Endothelial cell of umbilical vein (primary cell): ENCODE measurements around the gene ANG. TPM values are rescaled to one million over a fixed set of nuclear protein-coding genes. Genes with fewer than 3 reads are reported as not detected.
A peak's percentile ranks its signal among the peaks of the same experiment; 100 is the strongest.

Source experiments
- BruUV-seq: library from RNA; stranded (reverse); fragments of 400-500 nt; replicated peaks from 2 replicates; lab custom pipeline; 2021; lab: Mats Ljungman, UMichigan
- CTCF ChIA-PET: fragments of 300-600, 350-600 bp; sonication (Branson Sonifier 250); formaldehyde crosslinking; loops from one replicate; lab custom pipeline; 2021; ENCODE audit warnings: antibody characterized with exemption, inconsistent platforms; lab: Charles Lee
- POLR2A ChIA-PET: fragments of 300-600, 350-600 bp; sonication (Branson Sonifier 250); formaldehyde crosslinking; loops from one replicate; lab custom pipeline; 2021; ENCODE audit warnings: antibody characterized with exemption, inconsistent platforms; lab: Charles Lee
- DNase-seq: peaks from one replicate; pipeline ENCODE4 v3.0.0-alpha.2; 2011; ENCODE audit warnings: low read depth, low spot score
- FAIRE-seq: peaks from 2 replicates; lab custom pipeline; 2011; peaks lifted over from hg19 to GRCh38; lab: Jason Lieb, UNC
- H2AFZ ChIP-seq: 2 replicates; pipeline ENCODE4 v1.6.0; 2012; ENCODE audit warnings: low read depth, low read length, control low read depth, inconsistent platforms
- H3K27ac ChIP-seq: 2 replicates; pipeline ENCODE4 v1.5.1; 2011; ENCODE audit warnings: low read depth, mild to moderate bottlenecking, control low read depth, low read length, moderate library complexity; ENCODE audit not compliant: insufficient read depth
- H3K27me3 ChIP-seq, 2 experiments: 2 replicates each; pipeline versions ENCODE4 v1.6.0 to v1.6.1; 2011; ENCODE audit warnings: low read length in 2 of 2, mixed read lengths in 1 of 2; ENCODE audit not compliant: control insufficient read depth in 2 of 2, insufficient read depth in 2 of 2
- H3K36me3 ChIP-seq, 2 experiments: 2 replicates in 1 of 2; 3 replicates in 1 of 2; pipeline ENCODE4 v1.5.1; 2011; ENCODE audit warnings: low read length in 2 of 2, mild to moderate bottlenecking in 1 of 2, moderate library complexity in 1 of 2; ENCODE audit not compliant: control insufficient read depth in 2 of 2, insufficient read depth in 2 of 2; ENCODE audit errors: extremely low read depth in 1 of 2
- H3K4me1 ChIP-seq: 3 replicates; pipeline ENCODE4 v1.5.1; 2011; ENCODE audit warnings: mild to moderate bottlenecking, low read length; ENCODE audit not compliant: control insufficient read depth, insufficient read depth; ENCODE audit errors: extremely low read depth
- H3K4me2 ChIP-seq: 2 replicates; pipeline ENCODE4 v1.6.1; 2011; ENCODE audit warnings: low read length, control low read depth, mixed read lengths; ENCODE audit not compliant: insufficient read depth
- H3K4me3 ChIP-seq, 3 experiments: fragments of 200-600 bp in 1 of 3; sonication (generic), shearing (Covaris generic) in 1 of 3; replicated peaks in 1 of 3; 2 replicates each; pipeline ENCODE4 v1.5.1; 2011 to 2016; ENCODE audit warnings: control low read depth in 3 of 3, low read length in 3 of 3, mild to moderate bottlenecking in 2 of 3, inconsistent platforms in 1 of 3, low read depth in 1 of 3, moderate library complexity in 1 of 3; ENCODE audit not compliant: insufficient read depth in 1 of 3
- H3K79me2 ChIP-seq: 2 replicates; pipeline ENCODE4 v1.6.0; 2012; ENCODE audit warnings: low read length, inconsistent platforms; ENCODE audit not compliant: control insufficient read depth, insufficient read depth
- H3K9ac ChIP-seq: replicated peaks from 2 replicates; pipeline ENCODE3; 2011; ENCODE audit warnings: low read length, control low read depth; ENCODE audit not compliant: insufficient read depth; ENCODE audit errors: extremely low read depth
- H3K9me1 ChIP-seq: replicated peaks from 3 replicates; pipeline ENCODE4 v1.6.0; 2011; ENCODE audit warnings: mild to moderate bottlenecking, low read length; ENCODE audit not compliant: control insufficient read depth, insufficient read depth; ENCODE audit errors: extremely low read depth
- H3K9me3 ChIP-seq: replicated peaks from 2 replicates; pipeline ENCODE4 v1.5.1; 2012; ENCODE audit warnings: low read length, inconsistent platforms; ENCODE audit not compliant: control insufficient read depth, insufficient read depth
- H4K20me1 ChIP-seq: replicated peaks from 2 replicates; pipeline ENCODE3; 2011; ENCODE audit warnings: mild to moderate bottlenecking, low read length; ENCODE audit not compliant: control insufficient read depth, insufficient read depth; ENCODE audit errors: extremely low read depth
- CTCF ChIP-seq, 2 donors: IDR thresholded peaks; 1 replicate in 1 of 2; 2 replicates in 1 of 2; pipeline ENCODE4 v1.5.1; 2011; ENCODE audit warnings: low read length in 2 of 2, mild to moderate bottlenecking in 2 of 2, moderate library complexity in 2 of 2, control low read depth in 1 of 2, inconsistent platforms in 1 of 2, low read depth in 1 of 2; ENCODE audit not compliant: insufficient read depth in 1 of 2; ENCODE audit errors: extremely low read depth in 1 of 2
- EZH2 ChIP-seq: IDR thresholded peaks from 2 replicates; pipeline ENCODE4 v1.6.1; 2012; ENCODE audit warnings: borderline replicate concordance, low read depth, mild to moderate bottlenecking, moderate library complexity, low read length, inconsistent platforms; ENCODE audit not compliant: severe bottlenecking
- FOS ChIP-seq: IDR thresholded peaks from 2 replicates; pipeline ENCODE4 v1.6.1; 2011; ENCODE audit warnings: mild to moderate bottlenecking, low read length, moderate library complexity, borderline replicate concordance; ENCODE audit not compliant: insufficient read depth
- GATA2 ChIP-seq: IDR thresholded peaks from 2 replicates; pipeline ENCODE4 v1.7.0; 2011; ENCODE audit warnings: low read depth, mild to moderate bottlenecking, moderate library complexity, mixed read lengths, low read length; ENCODE audit not compliant: insufficient read length, insufficient read depth
- JUN ChIP-seq: IDR thresholded peaks from 2 replicates; pipeline ENCODE4 v1.6.1; 2011; ENCODE audit warnings: borderline replicate concordance, low read depth; ENCODE audit not compliant: insufficient read length, insufficient read depth
- MAX ChIP-seq: IDR thresholded peaks from 2 replicates; pipeline ENCODE4 v1.6.1; 2011; ENCODE audit not compliant: insufficient read depth, insufficient read length
- MYC ChIP-seq: IDR thresholded peaks from one replicate; pipeline ENCODE4 v1.6.1; 2011; ENCODE audit warnings: mild to moderate bottlenecking, low read depth, low read length
- POLR2A ChIP-seq: IDR thresholded peaks from 2 replicates; pipeline ENCODE4 v1.6.1; 2012; ENCODE audit warnings: low read depth, mild to moderate bottlenecking, control low read depth, low read length
- POLR2AphosphoS5 ChIP-seq: IDR thresholded peaks from 2 replicates; pipeline ENCODE4 v1.6.1; 2012; ENCODE audit warnings: low read depth, mild to moderate bottlenecking, control low read depth, low read length, moderate library complexity; ENCODE audit not compliant: insufficient read depth
- dilution Hi-C: fragments of 300-500 bp; cut with MboI; formaldehyde crosslinking; loops from one replicate; pipeline ENCODE4 v1.15.0; 2019; ENCODE audit warnings: low sequenced_read_pairs; ENCODE audit not compliant: extremely low pct_ligation_motif_present
- intact Hi-C: fragments of 100-400 bp; cut with micrococcal nuclease; formaldehyde crosslinking; loops from one replicate; pipeline ENCODE4 v1.10.0; 2022
- polyA plus RNA-seq, 4 experiments: library from polyadenylated mRNA; depleted of rRNA in 3 of 4; stranded (reverse) in 3 of 4; unstranded in 1 of 4; fragments of >200 nt; gene quantifications; 2 replicates each; pipeline versions ENCODE4 v1.2.1 to v1.2.3, GENCODE V29; 2011 to 2012; ENCODE audit warnings: missing spikeins in 1 of 4
- total RNA-seq: library from RNA; stranded (reverse); gene quantifications from 2 replicates; pipeline ENCODE4 v1.2.3, GENCODE V29; 2021

Gene ANG
- total and polyA plus RNA-seq, 2 donors (not counting 3 experiments of a cell fraction or from before 2014, with no cell fraction given), result 6.2 to 11.2 TPM

GRCh38 chr14:20714593-20715250 lies 26.2 kb downstream of the ANG start:
- Histone ChIP-seq H3K9ac (no peak overlapping the region), H3K27ac (no peak overlapping the region), H3K4me1 (no peaks in the 10 kb centered on the region), H4K20me1 (no peaks in the 10 kb centered on the region), H3K9me3 (no peaks in the 10 kb centered on the region), H3K27me3 (peaks cover 4 to 7% of the 10 kb centered on the region in 2 experiments), H3K9me1 (no peaks in the 10 kb centered on the region), H3K4me3 (no peak overlapping the region), H3K4me2 (no peak overlapping the region), H2AFZ (no peak overlapping the region), H3K36me3 (no peaks in the 10 kb centered on the region), H3K79me2 (no peaks in the 10 kb centered on the region)
- ChIA-PET POLR2A (no interaction called here), CTCF (interaction anchor here (0.7 to 4.2 kb wide), 4 partner anchors 24 to 152 kb away, joined by 3 to 15 read pairs (median 4); no protein-coding TSS in a partner anchor)
- no peak for TF ChIP-seq CTCF (IDR thresholded peaks at IDR 0.05; ENCODE audit: extremely low read depth in 1 of 2, insufficient read depth in 1 of 2, low read depth in 1 of 2, low read length in 2 of 2)
- no peak for TF ChIP-seq EZH2
- TF ChIP-seq FOS, result no peak
- TF ChIP-seq POLR2AphosphoS5, result no peak
- no peak for TF ChIP-seq GATA2
- TF ChIP-seq JUN, result no peak
- TF ChIP-seq MYC, result no peak
- TF ChIP-seq MAX, result no peak
- TF ChIP-seq POLR2A, result no peak
- DNase-seq, result peak; percentile 67
- FAIRE-seq, result no peak
- dilution Hi-C loops (no loop called here), intact Hi-C loops (no loop called here)
- no TSS peak for BruUV-seq
